Neuronal stem cell (in vitro differentiated cells): Measurements from ENCODE around the gene CACNA1C.

ENCODE experiments used
- DNase-seq: peaks from one replicate; pipeline ENCODE4 v3.0.0-alpha.2; 2013; ENCODE audit warnings: low spot score
- H2AFZ ChIP-seq: one replicate; pipeline ENCODE4 v1.6.1; 2013; ENCODE audit warnings: mild to moderate bottlenecking, low read length, inconsistent platforms
- H2AK5ac ChIP-seq: 2 replicates; pipeline ENCODE4 v1.6.1; 2013; ENCODE audit warnings: low read depth, mild to moderate bottlenecking, inconsistent platforms, low read length, moderate library complexity, mixed read lengths
- H2BK120ac ChIP-seq: 2 replicates; pipeline ENCODE4 v1.6.1; 2013; ENCODE audit warnings: low read depth, mild to moderate bottlenecking, inconsistent platforms, low read length, moderate library complexity, mixed read lengths
- H2BK12ac ChIP-seq: one replicate; pipeline ENCODE4 v1.6.1; 2013; ENCODE audit warnings: low read length, inconsistent platforms
- H2BK15ac ChIP-seq: 2 replicates; pipeline ENCODE4 v1.6.1; 2013; ENCODE audit warnings: mild to moderate bottlenecking, low read length, inconsistent platforms, mixed read lengths
- H2BK5ac ChIP-seq: one replicate; pipeline ENCODE4 v1.6.1; 2013; ENCODE audit warnings: inconsistent platforms, mild to moderate bottlenecking, low read length, moderate library complexity
- H3K14ac ChIP-seq: one replicate; pipeline ENCODE4 v1.6.1; 2013; ENCODE audit warnings: low read length, inconsistent platforms
- H3K18ac ChIP-seq: 2 replicates; pipeline ENCODE4 v1.6.1; 2013; ENCODE audit warnings: low read length, inconsistent platforms
- H3K23ac ChIP-seq: 2 replicates; pipeline ENCODE4 v1.6.1; 2013; ENCODE audit warnings: low read depth, mild to moderate bottlenecking, mixed read lengths, low read length, inconsistent platforms; ENCODE audit not compliant: poor library complexity
- H3K27ac ChIP-seq: replicated peaks from 3 replicates; pipeline ENCODE4 v1.5.1; 2013; ENCODE audit warnings: low read length, inconsistent platforms
- H3K27me3 ChIP-seq, 3 experiments: 2 replicates each; pipeline ENCODE4 v1.6.1; 2013; ENCODE audit warnings: low read length in 3 of 3, mild to moderate bottlenecking in 2 of 3, inconsistent platforms in 1 of 3, low read depth in 1 of 3, mixed read lengths in 1 of 3, moderate library complexity in 1 of 3; ENCODE audit not compliant: control insufficient read depth in 3 of 3, insufficient read depth in 3 of 3
- H3K36me3 ChIP-seq, 2 donors: replicated peaks in 1 of 2; 2 replicates each; pipeline ENCODE4 v1.6.1; 2013; ENCODE audit warnings: low read length in 2 of 2; ENCODE audit not compliant: control insufficient read depth in 2 of 2, insufficient read depth in 2 of 2
- H3K4ac ChIP-seq: 2 replicates; pipeline ENCODE4 v1.6.1; 2013; ENCODE audit warnings: inconsistent platforms, mild to moderate bottlenecking, low read length, moderate library complexity
- H3K4me1 ChIP-seq, 2 donors: 1 replicate in 1 of 2; 2 replicates in 1 of 2; pipeline ENCODE4 v1.6.1; 2013; ENCODE audit warnings: low read length in 2 of 2, low read depth in 1 of 2; ENCODE audit not compliant: control insufficient read depth in 2 of 2, insufficient read depth in 1 of 2
- H3K4me2 ChIP-seq: one replicate; pipeline ENCODE4 v1.6.1; 2013; ENCODE audit warnings: mild to moderate bottlenecking, low read length, inconsistent platforms; ENCODE audit not compliant: insufficient read depth, poor library complexity, severe bottlenecking
- H3K4me3 ChIP-seq, 2 donors: 2 replicates each; pipeline ENCODE4 v1.5.1; 2013; ENCODE audit warnings: low read length in 2 of 2, mild to moderate bottlenecking in 2 of 2, inconsistent platforms in 1 of 2, moderate library complexity in 1 of 2
- H3K79me1 ChIP-seq: one replicate; pipeline ENCODE4 v1.6.1; 2013; ENCODE audit warnings: low read depth, mild to moderate bottlenecking, inconsistent platforms, low read length, moderate library complexity
- H3K9ac ChIP-seq: one replicate; pipeline ENCODE4 v1.6.1; 2013; ENCODE audit warnings: mild to moderate bottlenecking, low read depth, low read length, inconsistent platforms; ENCODE audit not compliant: poor library complexity
- H3K9me3 ChIP-seq, 2 donors: replicated peaks in 1 of 2; 2 replicates each; pipeline versions ENCODE3 to v1.6.1; 2013; ENCODE audit warnings: low read length in 2 of 2, mild to moderate bottlenecking in 2 of 2, inconsistent platforms in 1 of 2, low read depth in 1 of 2, mixed read lengths in 1 of 2, moderate library complexity in 1 of 2; ENCODE audit not compliant: control insufficient read depth in 2 of 2, insufficient read depth in 1 of 2
- H4K8ac ChIP-seq: one replicate; pipeline ENCODE4 v1.6.1; 2013; ENCODE audit warnings: low read depth, mild to moderate bottlenecking, inconsistent platforms, low read length, moderate library complexity
- H4K91ac ChIP-seq: one replicate; pipeline ENCODE4 v1.6.1; 2013; ENCODE audit warnings: low read length, low read depth, mild to moderate bottlenecking, inconsistent platforms; ENCODE audit not compliant: poor library complexity
- WGBS, 2 donors: extraction: QIAGEN DNeasy Blood & Tissue Kit; methylation state at CpG; one replicate each; pipeline ENCODE4 v1.1.7; 2013; ENCODE audit warnings: missing lambda C conversion rate in 2 of 2, mixed read lengths in 1 of 2; ENCODE audit not compliant: insufficient read length in 2 of 2, insufficient replicate concordance in 1 of 2; ENCODE audit errors: extremely low coverage in 2 of 2; 5-methylcytosine and 5-hydroxymethylcytosine counted together

CACNA1C gene

GRCh38 chr12:2112401-2112800 lies 59.6 kb downstream of the CACNA1C start:
- Histone ChIP-seq H3K4me1 (peaks cover 0 to 5% of the 10 kb centered on the region in 2 donors), H3K79me1 (no peaks in the 10 kb centered on the region), H2BK15ac (no peak overlapping the region), H3K36me3 (no peaks in the 10 kb centered on the region), H2BK120ac (no peak overlapping the region), H2BK12ac (no peak overlapping the region), H4K8ac (no peak overlapping the region), H4K91ac (no peak overlapping the region), H3K27me3 (peaks cover 0 to 4% (median 0%) of the 10 kb centered on the region in 3 experiments), H3K4me3 (no peak overlapping the region), H2AK5ac (no peak overlapping the region), H3K4me2 (no peak overlapping the region), H3K14ac (no peak overlapping the region), H3K18ac (no peak overlapping the region), H2BK5ac (no peak overlapping the region), H3K23ac (no peak overlapping the region), H3K9ac (no peak overlapping the region), H3K4ac (no peak overlapping the region), H3K9me3 (no peaks in the 10 kb centered on the region), H2AFZ (no peak overlapping the region), H3K27ac (no peak overlapping the region)
- WGBS, 2 donors, result no CpG with 5 or more reads among the region's 7 CpGs
- no peak for DNase-seq

GRCh38 chr12:2113119-2113912 lies 60.5 kb downstream of the CACNA1C start:
- H3K18ac ChIP-seq, result peak overlapping the region; percentile 41
- no peak overlapping the region for H3K4me3 ChIP-seq
- peaks cover 0 to 4% (median 0%) of the 10 kb centered on the region in 3 experiments for H3K27me3 ChIP-seq
- H3K36me3 ChIP-seq, result no peaks in the 10 kb centered on the region
- H3K4me1 ChIP-seq, result peaks cover 0 to 3% of the 10 kb centered on the region in 2 donors
- no peak for DNase-seq
- no peak overlapping the region for H3K4me2 ChIP-seq
- no peak overlapping the region for H2AFZ ChIP-seq
- no peak overlapping the region for H2BK12ac ChIP-seq
- no peak overlapping the region for H3K23ac ChIP-seq
- no peak overlapping the region for H2BK15ac ChIP-seq
- H2BK5ac ChIP-seq, result no peak overlapping the region
- H3K27ac ChIP-seq, result no peak overlapping the region
- H2AK5ac ChIP-seq, result no peak overlapping the region
- no peak overlapping the region for H4K91ac ChIP-seq
- no peak overlapping the region for H2BK120ac ChIP-seq
- H3K79me1 ChIP-seq, result no peaks in the 10 kb centered on the region
- no peaks in the 10 kb centered on the region for H3K9me3 ChIP-seq
- H3K14ac ChIP-seq, result peak overlapping the region; percentile 4
- H4K8ac ChIP-seq, result no peak overlapping the region
- H3K9ac ChIP-seq, result no peak overlapping the region
- no peak overlapping the region for H3K4ac ChIP-seq
- no CpG with 5 or more reads among the region's 14 CpGs for WGBS, 2 donors

GRCh38 chr12:2114071-2114470 lies 61.3 kb downstream of the CACNA1C start:
- Histone ChIP-seq H4K91ac (no peak overlapping the region), H3K4me2 (no peak overlapping the region), H3K18ac (peak overlapping the region; percentile 41), H2BK5ac (no peak overlapping the region), H2AK5ac (no peak overlapping the region), H2BK15ac (peak overlapping the region; percentile 26), H3K23ac (no peak overlapping the region), H3K4ac (no peak overlapping the region), H2BK120ac (no peak overlapping the region), H3K79me1 (no peaks in the 10 kb centered on the region), H3K9ac (no peak overlapping the region), H3K4me1 (peaks cover 0 to 3% of the 10 kb centered on the region in 2 donors), H3K36me3 (no peaks in the 10 kb centered on the region), H3K4me3 (no peak overlapping the region), H4K8ac (no peak overlapping the region), H3K9me3 (no peaks in the 10 kb centered on the region), H3K27ac (no peak overlapping the region), H2BK12ac (no peak overlapping the region), H3K27me3 (peaks cover 0 to 4% (median 0%) of the 10 kb centered on the region in 3 experiments), H2AFZ (no peak overlapping the region), H3K14ac (no peak overlapping the region)
- no peak for DNase-seq
- no CpG with 5 or more reads among the region's 2 CpGs for WGBS, 2 donors

- no CpG with 5 or more reads among the region's 31 CpGs for WGBS, 2 donors
- Histone ChIP-seq H3K9me3 (no peaks in the 10 kb centered on the region), H3K27me3 (peaks cover 0 to 4% (median 0%) of the 10 kb centered on the region in 3 experiments)
These were observed 62.5 kb downstream of the CACNA1C start for GRCh38 chr12:2115101-2115845.

More at GRCh38 chr12:2115101-2115845, 62.5 kb downstream of the CACNA1C start:
- Histone ChIP-seq H4K91ac (peak overlapping the region; percentile 56), H2BK5ac (no peak overlapping the region), H3K9ac (no peak overlapping the region), H3K4me3 (no peak overlapping the region), H3K27ac (no peak overlapping the region), H3K4ac (no peak overlapping the region), H3K23ac (peak overlapping the region; percentile 31), H2BK15ac (no peak overlapping the region), H3K4me2 (no peak overlapping the region), H3K4me1 (peaks cover 0 to 3% of the 10 kb centered on the region in 2 donors), H3K14ac (peak overlapping the region; percentile 63), H2BK120ac (no peak overlapping the region), H3K18ac (peak overlapping the region; percentile 68), H4K8ac (no peak overlapping the region), H2AFZ (no peak overlapping the region), H2BK12ac (peak overlapping the region; percentile 19), H2AK5ac (peak overlapping the region; percentile 76), H3K79me1 (no peaks in the 10 kb centered on the region), H3K36me3 (no peaks in the 10 kb centered on the region)
- no peak for DNase-seq
